ENCODE results near the gene FARS2.
"Not testable (repeated sequence)": the region's sequence is repeated elsewhere in the genome, so short reads cannot be mapped to it uniquely, and the experiment has no call there.

Gene FARS2

DNA sequence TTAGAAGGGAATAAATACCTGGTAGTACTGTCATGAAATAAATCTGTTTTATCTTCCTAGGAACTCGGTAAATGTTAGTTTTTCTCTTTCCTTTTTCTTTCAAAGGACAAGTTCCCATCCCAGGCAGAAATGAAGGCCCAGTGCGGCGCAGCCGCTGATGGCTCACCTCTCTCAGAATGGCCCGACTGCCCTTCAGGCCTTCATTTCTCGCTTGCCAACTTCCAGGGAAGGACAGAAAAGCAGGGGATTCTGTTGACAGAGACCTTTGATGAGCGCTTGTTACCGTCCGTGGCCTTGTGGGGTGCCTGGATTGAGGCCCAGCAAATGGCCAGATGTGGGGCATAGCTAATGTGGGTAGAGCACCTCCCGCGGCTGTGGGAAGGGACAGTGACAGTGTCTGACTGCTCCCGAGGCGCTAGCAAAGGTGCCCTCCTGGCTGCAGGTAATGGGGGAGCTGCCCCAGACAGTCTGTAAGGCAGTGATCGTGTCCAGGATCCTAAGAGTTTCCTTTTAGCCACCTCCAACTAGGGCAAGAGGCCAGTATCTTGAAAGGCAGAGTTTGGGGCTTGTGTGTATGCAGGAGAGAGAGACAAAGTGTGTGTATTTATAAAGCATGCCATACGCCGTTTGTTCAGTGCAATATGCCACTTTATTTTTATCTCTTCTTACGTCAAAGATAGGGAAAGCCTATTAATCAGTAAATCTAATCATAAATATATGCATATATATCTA lies 391.3 kb downstream of the FARS2 start:
- FAIRE-seq (no peak), DNase-seq (ENCODE audit: insufficient read length, low spot score) (no peak)

DNA sequence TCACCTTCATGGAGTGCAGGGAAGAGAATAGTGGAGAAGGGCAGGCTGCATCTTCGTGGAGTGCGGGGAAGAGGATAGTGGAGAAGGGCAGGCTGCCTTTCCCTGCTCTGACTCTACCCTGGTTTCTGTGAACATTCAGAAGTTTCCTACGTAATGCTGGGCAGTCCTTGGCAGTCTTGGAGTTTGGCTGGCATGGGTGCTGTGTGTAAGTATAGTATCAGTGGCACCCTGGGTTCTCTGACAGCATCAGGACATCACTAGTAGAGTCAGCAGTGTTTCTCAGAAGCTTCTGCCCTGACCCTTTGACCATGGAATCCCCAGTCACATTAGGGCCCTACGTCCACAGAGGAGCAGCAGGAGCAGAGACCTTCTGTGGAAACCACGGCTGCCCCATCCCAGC lies 392.5 kb downstream of the FARS2 start:
- no peak for FAIRE-seq

DNA sequence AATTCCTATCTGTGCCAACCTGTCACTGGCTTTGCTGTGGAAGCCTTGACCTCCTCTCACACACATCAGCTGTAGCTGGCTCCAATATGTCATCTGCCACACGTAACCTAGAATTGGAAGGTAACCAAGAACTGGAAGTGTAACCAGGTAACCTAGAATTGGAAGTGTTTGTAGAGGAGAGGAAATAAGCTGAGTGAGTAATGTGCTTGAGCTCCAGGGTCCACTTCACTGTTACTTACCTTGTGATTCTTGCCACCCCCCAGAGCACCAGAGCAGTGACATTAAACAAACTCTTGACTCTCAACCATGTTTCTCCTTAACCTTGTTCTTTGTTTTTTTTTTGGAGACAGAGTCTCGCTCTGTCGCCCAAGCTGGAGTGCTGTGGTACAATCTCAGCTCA lies 394.9 kb downstream of the FARS2 start:
- FAIRE-seq (no peak), DNase-seq (ENCODE audit: insufficient read length, low spot score) (no peak)

More for the DNA sequence above, 392.5 kb downstream of the FARS2 start:
- DNase-seq (ENCODE audit: insufficient read length, low spot score), result no peak

DNA sequence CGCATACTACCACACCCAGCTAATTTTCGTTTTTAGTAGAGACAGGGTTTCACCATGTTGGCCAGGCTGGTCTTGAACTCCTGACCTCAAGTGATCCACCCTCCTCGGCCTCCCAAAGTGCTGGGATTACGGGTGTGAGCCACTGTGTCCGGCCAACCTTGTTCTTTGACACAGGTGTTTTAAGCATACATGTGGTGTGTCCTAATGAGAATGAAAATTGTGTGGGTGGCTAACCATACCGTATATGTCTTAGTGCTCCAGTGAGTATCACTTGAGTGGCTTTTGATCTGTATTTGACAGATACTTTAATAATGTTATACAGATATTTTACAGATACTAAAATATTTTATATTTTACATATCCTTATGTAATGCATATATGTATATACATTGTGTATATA lies 395.4 kb downstream of the FARS2 start:
- DNase-seq (ENCODE audit: insufficient read length, low spot score); FAIRE-seq: not testable (repeated sequence)

DNA sequence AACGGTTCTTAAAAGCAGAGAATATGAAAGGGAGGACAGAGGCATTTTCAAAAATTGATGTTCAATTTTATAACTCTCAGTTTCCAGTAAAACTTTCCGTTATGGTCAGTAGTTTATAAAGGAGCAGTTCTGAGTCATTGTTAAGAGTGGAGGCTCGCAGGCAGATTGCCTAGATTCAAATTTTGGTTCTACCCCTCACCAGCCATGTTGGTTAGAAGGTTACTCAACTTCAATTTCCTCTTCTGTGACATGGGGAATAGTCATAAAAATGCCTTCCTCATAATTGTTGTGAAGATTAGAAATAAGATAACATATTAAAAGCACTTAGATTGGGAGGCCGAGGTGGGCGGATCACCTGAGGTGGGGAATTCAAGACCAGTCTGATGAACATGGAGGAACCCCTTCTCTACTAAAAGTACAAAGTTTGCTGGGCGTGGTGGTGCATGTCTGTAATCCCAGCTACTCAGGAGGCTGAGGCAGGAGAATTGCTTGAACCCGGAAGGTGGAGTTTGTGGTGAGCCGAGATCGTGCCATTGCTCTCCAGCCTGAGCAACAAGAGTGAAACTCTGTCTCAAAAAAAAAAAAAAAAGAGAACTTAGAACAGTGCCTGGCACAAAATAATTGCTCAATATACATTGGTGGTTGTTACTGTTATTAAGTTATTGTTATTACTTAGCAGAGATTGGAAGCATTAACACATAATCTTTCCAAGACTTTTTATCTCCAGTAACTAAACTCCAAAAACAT lies 396.5 kb downstream of the FARS2 start:
- DNase-seq (ENCODE audit: insufficient read length, low spot score) (no peak), FAIRE-seq (no peak)

DNA sequence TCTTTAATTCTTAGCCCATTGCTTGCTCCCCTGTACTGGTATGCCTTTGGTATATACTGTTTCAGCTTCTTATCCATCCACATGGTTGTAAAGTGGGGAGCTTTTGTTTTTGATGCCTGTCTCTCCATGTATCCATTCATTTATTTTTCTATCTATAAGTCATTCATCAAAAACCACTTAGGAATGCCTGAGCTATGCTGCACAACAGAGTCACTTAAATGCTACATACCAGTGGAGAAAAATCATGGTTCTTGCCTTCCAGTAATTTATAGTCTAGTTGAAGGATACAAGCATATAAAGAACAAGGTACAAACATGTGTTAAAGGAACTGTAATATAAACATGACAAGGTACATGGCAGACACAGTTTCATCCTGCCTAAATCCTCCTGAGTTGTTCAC lies 398.2 kb downstream of the FARS2 start:
- FAIRE-seq, result no peak

DNA sequence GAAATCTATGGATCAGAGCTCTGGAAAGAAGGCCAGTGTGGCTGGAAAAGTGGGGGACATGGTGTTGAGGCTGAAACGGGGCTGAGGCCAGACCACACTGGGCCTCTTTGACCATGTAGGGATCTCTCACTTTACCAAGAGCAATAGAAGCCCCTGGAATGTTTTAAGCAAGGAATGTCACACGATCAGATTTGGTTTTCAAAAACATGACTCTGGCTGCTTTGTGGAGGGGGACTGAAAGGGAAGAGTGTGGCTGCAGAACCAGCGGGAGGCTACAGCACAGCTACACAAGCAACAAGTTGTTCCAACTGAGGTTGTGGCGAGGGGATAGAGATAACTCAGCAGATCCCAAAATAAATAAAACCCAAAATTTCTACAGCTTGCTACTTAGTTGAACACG lies 399.5 kb downstream of the FARS2 start:
- no peak for DNase-seq (ENCODE audit: insufficient read length, low spot score)
- FAIRE-seq, result no peak

More for the DNA sequence above, 398.2 kb downstream of the FARS2 start:
- no peak for DNase-seq (ENCODE audit: insufficient read length, low spot score)

DNA sequence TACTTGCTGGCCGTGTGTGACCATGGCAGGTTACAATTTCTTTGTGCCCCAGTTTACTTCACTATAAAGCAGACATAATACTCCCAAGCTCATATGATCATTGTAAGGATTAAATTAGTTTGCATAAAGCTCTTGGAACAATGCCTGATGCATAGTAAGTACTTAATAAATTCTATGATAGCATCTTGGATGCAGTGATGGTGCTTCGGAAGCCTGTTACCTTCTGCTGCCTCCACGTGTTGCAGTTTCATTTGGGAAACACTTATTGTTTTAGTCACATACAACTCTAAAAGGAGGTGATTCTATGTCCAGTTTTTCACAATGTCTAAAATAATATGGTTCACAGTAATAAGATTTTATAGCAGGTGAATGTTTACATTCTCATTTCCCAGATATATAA lies 401.5 kb downstream of the FARS2 start:
- DNase-seq (ENCODE audit: insufficient read length, low spot score), result no peak
- no peak for FAIRE-seq

DNA sequence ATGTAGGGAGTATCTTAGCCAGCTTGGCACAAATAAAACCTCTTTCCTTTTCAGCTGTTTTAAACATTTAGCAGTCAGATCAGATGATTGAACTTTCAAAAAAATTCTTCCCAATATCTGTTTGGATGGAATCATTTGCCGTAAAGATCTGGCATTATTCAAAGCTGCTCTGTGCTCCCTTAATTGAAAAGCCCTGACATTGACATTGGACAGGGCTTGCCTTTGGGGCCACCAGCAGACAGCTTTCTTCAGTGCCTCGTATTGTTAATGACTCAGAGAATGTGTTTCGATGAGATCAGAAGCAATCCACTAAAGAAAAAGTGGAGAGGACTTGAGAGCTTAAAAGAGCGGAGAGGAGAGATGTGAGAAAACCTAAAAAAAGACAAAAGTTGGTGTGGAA lies 401.9 kb downstream of the FARS2 start:
- no peak for DNase-seq (ENCODE audit: insufficient read length, low spot score)
- FAIRE-seq, result no peak

DNA sequence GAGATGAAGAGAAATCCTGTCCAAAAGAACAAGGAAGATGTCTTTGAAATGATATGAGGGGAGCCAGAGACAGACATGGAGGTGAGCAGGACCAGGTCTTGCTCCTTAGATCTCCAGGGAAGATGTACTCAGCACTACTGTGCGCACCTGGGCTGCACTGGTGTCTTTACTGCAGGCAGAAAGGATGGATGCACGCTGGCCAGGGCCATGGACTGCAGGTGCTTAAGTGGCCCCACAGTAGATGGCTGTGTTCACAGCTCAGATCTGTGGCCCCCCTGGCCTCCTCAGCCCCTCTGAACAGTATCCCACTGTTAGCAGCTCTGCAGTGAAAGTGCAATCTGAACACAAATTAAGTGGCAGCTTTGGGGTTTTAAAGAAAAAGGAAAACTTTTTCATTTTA lies 402.4 kb downstream of the FARS2 start:
- DNase-seq (ENCODE audit: insufficient read length, low spot score) (no peak), FAIRE-seq (no peak)

DNA sequence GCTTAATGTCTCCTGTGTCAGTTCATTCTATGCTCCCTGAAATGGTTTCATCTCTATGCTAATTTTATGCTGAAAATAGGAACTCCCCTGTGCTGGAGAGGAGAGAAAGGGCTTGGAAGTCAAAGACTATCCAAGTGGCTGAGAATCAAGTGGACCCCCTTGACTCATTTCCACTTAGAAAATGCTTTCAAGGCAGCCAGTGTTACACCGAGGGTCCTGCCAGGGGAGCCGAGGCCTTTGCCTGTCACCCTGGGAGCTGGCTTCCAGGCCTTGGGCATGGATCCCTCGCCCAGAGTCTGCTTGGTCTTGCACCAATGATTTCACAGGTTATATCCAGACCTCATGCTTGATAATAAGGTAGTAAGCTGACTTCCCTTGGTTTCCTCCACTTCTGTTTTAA lies 402.8 kb downstream of the FARS2 start:
- DNase-seq (ENCODE audit: insufficient read length, low spot score) (no peak), FAIRE-seq (no peak)

DNA sequence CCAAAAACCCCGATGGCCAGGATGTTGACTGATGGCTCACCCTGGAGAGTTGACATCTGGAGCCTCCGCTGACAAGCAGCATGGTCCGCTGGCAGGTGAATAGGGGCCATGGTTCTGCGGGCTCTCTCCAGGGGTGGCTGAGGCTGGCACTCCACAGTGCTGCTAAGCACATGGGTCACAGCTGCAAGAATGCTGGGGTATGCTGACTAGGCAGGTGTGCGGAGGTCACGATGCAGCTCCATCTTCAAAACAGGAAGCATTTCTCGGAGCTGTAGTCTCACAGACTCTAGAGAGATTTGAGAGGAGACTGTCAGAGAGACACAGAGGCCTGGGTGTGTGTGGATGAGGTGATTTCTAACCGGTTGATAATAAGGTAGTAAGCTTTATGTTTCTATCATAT lies 403.9 kb downstream of the FARS2 start:
- no peak for DNase-seq (ENCODE audit: insufficient read length, low spot score)
- peak; percentile 59 for FAIRE-seq

DNA sequence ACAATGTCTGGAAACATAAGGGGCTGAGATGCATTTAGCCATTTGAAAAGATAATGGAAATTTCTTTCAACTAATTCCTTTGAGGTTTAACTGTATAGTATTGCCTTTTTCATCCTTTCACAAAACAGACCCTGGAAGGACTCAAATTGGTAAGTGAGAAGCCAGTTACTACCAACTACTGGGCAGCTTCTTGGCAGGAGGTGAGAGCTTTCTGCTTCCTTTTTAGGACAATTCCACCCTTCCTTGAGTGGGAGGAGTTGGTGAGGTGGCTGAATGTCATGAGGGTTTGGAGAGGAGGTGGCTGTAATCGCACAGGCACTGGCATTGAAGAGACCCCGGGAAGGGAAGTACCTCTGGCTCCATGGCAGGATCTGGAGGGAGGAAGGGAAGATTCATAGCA lies 404.4 kb downstream of the FARS2 start:
- DNase-seq (ENCODE audit: insufficient read length, low spot score) (no peak), FAIRE-seq (no peak)

DNA sequence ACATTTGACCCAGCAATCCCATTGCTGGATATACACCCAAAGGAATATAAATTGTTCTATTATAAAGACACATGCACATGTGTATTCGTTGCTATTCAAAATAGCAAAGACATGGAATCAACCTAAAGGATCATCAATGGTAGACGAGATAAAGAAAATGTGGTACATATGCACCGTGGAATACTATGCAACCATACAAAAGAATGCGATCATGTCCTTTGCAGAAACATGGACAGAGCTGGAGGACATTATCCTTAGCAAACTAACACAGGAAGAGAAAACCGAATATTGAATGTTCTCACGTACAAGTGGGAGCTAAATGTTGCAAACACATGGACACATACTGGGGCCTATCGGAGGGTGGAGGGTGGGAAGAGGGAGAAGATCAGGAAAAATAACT lies 405.4 kb downstream of the FARS2 start:
- no peak for FAIRE-seq
- DNase-seq (ENCODE audit: insufficient read length, low spot score), result no peak

DNA sequence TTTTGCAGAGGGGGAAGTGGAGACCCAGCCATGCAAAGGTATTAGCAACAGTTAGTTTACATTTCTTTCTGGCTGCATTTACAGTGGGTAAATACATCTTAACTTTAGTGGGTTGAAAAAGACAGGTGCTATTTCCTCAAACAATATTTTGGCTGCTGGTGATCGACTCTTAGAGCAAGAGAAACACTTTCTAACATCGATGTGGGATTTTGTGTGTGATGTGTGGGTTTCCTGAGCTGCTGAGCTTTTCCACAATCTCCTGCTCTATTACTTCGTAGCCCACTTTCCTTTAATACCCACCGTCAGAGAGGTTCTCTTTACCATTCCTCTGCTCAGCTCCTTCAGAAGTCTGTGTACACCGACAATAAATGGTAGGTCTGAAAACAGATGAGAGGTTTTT lies 406.4 kb downstream of the FARS2 start:
- DNase-seq (ENCODE audit: insufficient read length, low spot score), result no peak
- no peak for FAIRE-seq

DNA sequence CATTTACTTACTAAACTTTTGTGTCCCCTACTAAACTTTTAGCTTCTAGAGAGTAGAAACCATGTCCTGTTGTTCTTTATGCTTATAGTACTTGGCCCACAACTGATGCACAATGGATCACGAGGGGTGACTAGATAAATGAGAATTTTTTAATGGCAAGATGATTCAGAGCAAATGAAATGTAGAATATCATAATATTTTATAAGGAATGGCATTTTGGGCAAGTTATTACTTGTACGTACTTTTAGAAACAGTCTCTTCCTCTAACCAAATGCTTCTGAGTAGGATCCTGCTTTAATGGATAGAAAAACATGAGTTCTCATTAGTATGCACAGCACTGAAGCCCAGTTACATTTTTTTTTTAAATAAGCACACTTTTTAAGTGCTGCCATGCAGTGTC lies 409.1 kb downstream of the FARS2 start:
- no peak for FAIRE-seq

DNA sequence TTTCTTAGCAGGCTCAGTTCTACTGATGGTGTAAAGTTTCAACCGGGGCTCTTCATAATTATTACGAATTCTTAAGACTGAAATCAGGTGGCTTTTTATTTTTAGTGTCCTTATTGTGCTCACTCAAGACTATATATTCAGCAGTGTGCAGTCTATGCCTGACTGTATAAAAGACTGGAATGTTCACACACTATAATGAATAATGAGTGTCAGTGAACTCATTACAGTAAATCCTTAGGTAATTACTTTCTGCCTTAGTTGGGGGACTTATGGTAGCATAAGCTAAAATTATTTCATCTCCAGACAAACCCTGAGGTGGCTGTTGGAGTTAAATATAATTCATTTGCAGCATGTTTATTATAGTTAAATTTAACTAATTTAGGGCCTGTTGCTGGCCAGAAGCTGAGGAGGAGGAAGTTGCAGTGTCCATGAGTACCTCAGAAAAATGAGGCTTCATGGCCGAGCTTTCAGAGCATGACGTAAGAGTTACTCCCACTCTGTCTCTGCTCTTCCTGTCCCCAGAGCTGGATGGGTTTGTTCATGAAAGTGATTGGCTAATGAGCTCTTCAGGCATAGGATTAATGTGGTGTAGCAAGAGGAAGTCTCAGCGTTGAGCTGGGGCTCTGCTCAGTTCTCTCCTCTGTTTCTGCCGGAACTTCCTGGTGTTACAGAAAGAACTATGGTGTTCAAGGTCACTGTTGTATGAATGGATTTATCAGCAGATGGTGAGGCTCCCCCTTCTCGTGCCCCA lies 409.7 kb downstream of the FARS2 start:
- peak; percentile 13 for DNase-seq (ENCODE audit: insufficient read length, low spot score)
- FAIRE-seq, result no peak

More for the DNA sequence above, 409.1 kb downstream of the FARS2 start:
- DNase-seq (ENCODE audit: insufficient read length, low spot score), result no peak

DNA sequence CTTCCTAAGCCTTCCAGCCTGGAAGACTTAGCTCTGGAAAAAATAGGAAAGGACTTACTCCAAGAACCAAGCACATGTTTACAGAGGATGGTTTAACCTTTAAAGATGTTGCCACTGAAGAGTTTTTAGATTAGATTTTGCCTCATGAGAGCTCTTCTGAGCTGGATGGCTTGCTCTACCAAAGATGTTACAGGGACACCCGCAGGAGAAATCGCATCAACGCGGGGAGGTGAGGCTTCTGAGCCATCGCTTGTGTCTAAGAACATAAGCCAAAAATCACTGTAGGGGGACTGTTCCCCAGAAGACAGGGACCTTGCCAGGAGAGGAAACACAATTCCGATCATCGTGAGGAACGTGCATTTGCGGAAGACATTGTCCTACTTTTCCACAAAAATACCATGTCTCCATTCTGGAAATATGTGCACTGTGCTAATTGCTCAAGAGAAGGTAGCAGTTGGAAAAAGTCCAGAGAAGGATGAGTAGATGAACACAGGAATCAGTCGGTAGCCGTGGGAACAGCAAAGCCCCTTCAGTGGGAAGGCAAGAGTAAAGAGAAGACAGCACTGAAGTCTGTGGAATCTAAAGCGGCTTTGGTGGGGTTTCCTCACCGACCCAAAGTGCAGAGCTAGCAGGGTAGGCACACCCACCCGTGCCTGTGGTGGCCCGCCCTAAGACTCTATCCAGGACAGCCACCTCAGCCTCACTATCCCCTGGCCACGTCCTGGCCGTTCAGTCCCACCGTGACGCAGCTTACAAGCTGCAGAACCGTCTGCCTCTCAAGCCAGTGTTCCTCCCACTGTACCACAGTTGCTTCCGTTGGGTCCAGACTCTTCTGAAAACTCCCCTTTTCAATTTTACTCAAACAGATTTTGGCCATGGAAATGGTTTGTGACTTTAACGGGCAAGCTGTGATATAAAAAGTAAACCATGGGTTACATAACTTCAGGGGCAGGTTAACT lies 410.6 kb downstream of the FARS2 start:
- DNase-seq (ENCODE audit: insufficient read length, low spot score), result no peak

DNA sequence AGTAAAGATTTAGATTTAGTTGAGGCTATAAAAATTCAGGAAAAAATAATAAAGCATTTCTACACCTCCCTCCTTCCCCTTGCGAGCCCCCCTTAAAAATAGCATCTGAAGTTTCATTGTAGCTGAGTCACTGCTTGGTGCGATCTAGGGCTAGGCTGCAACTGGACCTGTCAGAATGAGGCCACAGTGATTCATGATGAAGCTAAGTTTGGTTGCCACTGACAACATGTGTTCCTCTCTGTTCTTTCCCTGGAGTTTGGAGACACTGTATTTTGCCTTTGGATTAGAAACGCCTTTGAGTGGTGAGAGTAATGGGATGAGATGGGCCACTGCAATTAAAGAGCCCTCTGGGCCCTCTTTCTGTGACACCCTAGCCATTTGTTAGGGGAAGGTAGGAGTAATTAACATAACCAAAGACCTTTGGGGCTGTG lies 411.3 kb downstream of the FARS2 start:
- FAIRE-seq (no peak), DNase-seq (ENCODE audit: insufficient read length, low spot score) (no peak)

More for the DNA sequence above, 410.6 kb downstream of the FARS2 start:
- no peak for FAIRE-seq

DNA sequence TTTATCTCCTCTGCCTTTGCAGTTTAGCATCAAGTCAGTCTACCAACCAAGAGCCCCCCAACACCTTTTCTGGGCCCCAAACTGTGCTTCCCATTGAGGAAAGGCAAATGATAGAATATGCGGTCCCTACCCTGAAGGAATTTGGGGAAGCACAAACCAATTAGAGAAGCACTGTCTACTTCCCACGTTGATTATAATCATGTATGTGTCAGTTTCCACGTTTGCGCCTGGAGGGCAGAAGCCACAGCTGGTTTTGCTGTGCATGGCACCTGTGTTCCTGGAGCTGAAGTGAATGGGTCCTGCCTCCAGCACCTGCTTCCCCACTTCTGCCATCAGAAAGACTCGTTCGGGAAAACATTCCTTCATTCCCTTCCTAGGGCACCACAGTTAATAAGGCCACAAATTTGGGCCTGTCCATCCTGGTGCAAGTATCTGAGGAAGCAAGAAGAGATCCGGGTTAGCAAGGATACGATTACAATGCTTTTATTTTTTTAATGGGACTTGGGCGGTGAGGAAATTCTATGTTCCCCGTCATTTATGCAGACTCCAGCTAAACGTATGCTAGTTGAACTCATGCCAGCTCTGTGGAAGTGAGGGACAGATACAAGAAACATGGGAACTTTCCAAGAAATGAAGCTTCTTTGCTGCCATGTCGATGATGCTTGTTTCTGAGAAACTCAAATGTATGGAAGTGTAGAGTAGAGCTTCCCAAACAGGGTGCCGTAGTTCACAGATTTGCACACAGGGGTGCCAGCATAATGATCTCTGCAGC lies 411.9 kb downstream of the FARS2 start:
- FAIRE-seq (no peak), DNase-seq (ENCODE audit: insufficient read length, low spot score) (no peak)

All from GM19239 (cell line).